HG03045 (cell line): Measurements from ENCODE around the gene ZNF865.

Experiments used
- ATAC-seq: cut with Tn5 transposase; IDR thresholded peaks from one replicate; pipeline ENCODE4 v1.9.1; 2021; ENCODE audit warnings: mild to moderate bottlenecking, moderate library complexity; ENCODE audit not compliant: unreplicated experiment

ZNF865 gene

GRCh38 chr19:55643887-55644176 lies 38.4 kb downstream of the ZNF865 start:
- no peak for ATAC-seq

DNA sequence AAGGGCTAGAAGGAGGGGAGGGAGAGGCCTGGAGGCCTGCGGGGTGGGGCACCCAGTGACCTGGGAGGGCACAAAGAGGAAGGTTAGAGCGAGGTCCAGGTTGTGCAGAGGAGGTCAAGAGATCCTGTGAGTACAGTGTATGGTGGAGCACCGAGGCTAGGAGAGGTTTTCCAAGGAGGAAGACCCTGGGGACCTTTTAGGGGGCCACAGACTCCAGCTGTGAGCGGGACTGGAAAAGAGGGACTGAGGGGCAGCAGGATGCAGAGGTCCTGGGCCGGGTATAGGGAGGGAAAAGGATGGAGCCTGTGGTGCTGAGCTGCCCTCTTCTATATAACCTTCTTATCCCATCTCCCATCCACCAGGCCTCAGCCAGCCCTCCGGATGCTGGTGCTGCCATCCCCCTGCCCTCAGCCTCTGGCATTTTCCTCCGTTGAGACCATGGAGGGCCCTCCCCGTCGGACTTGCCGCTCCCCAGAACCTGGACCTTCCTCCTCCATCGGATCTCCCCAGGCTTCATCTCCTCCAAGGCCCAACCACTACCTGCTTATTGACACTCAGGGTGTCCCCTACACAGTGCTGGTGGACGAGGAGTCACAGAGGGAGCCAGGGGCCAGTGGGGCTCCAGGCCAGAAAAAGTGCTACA lies 38.9 kb downstream of the ZNF865 start:
- ATAC-seq, result no peak

DNA sequence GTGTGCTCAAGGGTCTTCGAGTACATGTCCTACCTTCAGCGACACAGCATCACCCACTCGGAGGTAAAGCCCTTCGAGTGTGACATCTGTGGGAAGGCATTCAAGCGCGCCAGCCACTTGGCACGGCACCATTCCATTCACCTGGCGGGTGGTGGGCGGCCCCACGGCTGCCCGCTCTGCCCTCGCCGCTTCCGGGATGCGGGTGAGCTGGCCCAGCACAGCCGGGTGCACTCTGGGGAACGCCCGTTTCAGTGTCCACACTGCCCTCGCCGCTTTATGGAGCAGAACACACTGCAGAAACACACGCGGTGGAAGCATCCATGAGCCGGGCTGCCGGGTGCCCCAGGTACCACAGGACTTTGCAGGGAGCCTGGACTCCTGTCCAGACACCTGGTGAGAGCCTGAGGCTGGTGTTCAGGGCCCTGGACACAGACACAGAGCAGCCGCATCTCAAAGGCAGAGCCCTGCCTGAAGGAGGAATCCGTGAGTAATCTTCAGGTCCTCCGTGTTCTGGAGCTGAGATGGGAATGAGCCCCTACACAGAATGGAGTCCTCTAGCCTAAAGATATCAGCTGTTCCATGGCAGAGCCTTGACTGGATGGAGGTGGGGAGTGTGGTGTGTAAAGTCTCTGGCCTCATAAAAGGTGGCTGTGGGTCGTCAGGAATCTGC lies 39.5 kb downstream of the ZNF865 start:
- ATAC-seq, result no peak

GRCh38 chr19:55645512-55645881 lies 40.0 kb downstream of the ZNF865 start:
- ATAC-seq, result no peak

DNA sequence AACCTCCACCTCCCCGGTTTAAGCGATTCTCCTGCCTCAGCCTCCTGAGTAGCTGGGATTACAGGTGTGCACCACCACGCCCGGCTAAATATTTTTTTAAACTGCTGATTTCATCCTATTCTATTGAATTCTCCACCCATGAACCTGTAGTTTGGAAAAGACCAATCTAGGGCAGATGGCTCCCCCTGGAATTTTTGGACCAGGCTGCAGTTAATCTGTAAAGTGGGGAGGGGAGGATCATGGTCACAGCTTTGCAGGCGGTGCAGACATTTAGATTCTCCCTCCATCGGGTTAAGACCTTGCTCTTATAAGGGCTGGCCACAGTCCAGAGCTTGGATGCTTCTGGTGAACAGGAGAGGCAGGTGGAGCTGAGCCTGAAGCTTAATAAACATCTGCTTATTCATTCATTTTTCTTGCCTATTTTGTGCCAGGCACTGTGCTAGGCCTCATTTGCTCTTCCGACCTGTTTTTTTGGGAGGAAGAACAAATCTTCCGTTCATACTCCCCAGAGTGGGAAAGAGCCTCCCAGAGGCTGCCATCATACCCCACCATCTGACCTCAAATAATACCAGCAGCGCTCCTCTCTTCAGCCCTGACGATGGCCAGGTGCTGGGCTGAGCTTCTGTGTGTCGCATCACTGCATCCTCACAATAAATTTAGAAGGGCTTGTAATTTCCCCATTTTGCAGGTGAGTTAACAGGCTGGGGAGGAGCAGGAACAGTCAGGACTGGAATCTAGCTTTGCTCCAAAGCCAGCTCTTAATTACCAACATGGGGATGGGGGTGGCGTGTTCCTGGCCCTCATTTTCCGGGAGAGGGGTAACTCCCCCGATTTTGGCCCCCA lies 41.7 kb downstream of the ZNF865 start:
- no peak for ATAC-seq

GRCh38 chr19:55647732-55648584 lies 42.5 kb downstream of the ZNF865 start, which contains the start of gene CCDC106:
Gene CCDC106, plus strand, starts transcription at chr19:55648212. Its CDS starts 835 bp downstream, at chr19:55649047.
- no peak for ATAC-seq

- ATAC-seq, result no peak
Observed at GRCh38 chr19:55648585-55649267, 43.3 kb downstream of the ZNF865 start.

DNA sequence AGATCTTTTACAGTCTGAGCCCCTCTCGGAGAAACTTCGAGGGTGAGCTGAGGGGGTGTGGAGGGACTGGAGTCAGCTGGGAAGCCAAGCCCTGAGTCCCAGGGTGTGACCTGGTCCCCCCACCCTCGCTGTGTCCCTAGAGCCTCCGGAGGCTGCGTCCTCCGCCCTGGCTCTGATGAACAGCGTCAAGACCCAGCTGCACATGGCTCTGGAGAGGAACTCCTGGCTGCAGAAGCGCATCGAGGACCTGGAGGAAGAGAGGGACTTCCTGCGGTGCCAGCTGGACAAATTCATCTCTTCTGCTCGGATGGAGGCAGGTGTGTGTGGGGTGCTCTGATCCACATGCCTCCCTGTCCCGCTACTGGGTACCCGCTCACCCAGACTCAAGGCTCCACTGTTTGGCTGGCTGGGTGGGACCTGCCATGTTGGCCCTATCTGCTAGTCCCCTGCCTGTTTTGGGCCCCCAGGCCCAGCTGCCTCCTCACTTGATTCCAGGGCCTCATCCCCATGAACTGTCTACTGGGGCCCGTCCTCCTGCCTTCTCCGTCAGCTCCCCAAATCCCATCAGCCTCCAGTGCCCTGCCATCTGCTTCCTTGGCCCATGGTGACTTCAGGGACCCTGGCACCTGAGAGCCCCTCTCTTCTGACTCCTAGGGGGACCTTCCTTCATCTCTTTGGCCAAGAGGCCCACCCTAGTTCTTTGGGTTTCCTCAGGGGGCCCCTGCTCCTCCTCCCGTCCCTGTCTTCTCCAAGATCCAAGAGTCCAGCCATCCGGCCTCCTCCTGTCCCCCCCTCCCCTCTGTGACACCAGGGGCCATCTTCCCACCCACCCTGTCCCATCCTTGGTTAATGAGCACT lies 44.0 kb downstream of the ZNF865 start:
- ATAC-seq, result no peak

DNA sequence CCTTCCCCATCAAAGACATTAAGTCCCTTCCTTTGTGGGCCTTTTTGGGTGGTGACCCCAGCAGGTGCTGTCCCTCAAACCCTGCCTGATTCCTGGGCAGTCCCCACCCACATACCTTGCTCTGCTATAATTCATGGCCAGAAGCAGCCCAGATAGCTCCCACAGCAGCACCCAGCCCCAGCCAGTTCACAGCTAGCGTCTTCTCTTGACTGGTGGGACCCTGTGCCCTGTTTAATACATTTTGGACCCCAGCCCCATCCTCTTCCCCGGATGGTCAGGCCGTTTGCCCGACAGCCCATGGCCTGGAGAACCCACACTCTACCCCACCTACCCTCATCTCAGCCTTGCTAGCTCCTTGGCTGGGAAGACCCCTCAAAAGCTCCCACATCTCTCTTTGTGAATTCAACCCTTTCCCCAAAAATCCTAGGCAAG lies 44.7 kb downstream of the ZNF865 start:
- ATAC-seq, result no peak

- no peak for ATAC-seq
Observed at GRCh38 chr19:55650602-55651230, 45.3 kb downstream of the ZNF865 start.

DNA sequence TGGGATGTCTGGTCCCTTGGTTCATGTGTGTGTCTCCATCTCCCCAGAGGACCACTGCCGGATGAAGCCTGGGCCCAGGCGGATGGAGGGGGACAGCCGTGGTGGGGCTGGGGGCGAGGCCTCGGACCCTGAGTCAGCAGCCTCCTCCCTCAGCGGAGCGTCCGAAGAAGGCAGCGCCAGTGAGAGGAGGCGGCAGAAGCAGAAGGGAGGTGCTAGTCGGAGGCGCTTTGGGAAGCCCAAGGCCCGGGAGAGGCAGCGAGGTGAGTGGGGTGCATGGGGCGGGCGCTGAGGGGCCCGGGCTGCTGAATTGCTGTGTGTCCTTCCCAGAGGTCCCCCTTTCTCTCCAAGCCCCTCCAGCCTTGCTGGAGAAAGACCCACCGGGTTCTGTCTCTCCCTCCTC lies 45.8 kb downstream of the ZNF865 start:
- ATAC-seq, result no peak

GRCh38 chr19:55652311-55653128 lies 47.1 kb downstream of the ZNF865 start:
- ATAC-seq, result no peak

DNA sequence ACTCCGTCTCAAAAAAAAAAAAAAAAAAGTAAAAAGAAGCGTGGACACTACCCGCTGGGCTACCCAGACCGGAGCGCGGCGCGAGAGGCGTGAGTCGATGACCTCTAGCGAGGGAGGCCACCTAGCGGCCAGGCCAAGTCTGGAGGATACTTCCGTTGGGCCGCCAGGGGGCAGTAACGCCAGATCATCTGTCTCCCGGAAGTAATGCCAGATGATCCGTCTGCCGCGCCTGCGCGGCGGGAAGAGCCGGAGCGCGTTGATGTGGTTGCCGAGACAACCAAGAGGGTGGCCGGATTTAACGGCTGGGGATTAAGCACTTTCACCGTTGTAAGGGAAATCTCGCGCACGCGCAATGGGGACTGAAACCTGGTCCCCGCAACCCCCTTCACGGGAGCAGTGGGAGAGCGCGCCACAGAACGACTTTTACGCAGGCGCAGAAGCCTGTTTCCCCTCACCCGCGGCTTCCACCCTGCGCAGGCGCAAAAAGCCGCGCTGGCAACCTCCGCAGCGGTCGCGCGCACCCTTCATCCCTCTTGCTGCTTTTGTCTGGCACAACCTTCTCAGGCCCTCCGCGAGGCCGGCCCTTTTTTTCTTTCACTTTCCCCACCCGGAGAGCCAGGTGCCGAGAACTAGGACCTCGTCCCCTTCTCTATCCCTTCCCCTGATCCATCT lies 48.3 kb downstream of the ZNF865 start:
- peak; percentile 45 for ATAC-seq

DNA sequence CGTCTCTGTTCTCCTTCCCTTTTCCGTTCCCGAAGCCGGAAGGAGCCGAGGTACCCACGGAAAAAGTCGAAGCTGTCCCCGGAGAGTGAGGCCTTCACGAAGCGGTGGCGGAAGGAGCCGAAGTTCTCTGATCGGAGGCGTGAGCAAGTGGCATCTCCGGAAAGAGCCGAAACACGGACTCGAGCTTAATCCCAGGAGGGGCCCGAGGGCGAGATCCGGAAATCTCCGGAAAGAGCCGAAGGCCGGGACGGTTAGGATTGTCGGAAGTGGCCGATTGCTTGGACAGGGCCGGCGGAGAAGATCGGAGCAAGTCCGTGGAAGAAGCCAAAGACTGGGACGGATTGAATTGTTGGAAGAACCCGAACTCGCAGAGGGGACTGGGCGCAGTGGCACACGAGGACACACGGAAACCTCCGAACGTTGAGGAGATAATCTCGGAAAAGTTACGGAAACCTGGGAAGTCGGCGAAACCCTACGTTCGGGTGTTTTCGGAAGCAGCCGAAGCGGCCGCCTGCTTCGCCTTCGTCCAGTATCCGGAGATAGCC lies 48.9 kb downstream of the ZNF865 start:
- ATAC-seq, result peak; percentile 57

- peak; percentile 30 for ATAC-seq
Observed at GRCh38 chr19:55654868-55655647, 49.6 kb downstream of the ZNF865 start, which contains the start of gene U2AF2. Gene U2AF2, plus strand, starts transcription at chr19:55655035. Its CDS starts 70 bp downstream, at chr19:55655105.

- no peak for ATAC-seq
Observed at GRCh38 chr19:55655648-55656040, 50.2 kb downstream of the ZNF865 start.
